MCF 10A (cell line): Measurements from ENCODE around the gene CEP135. TPM values are rescaled to one million over a fixed set of nuclear protein-coding genes. Genes with fewer than 3 reads are reported as not detected.
A peak's percentile ranks its signal among the peaks of the same experiment; 100 is the strongest.

Source experiments
- BruUV-seq: library from RNA; stranded (reverse); fragments of 400-500 nt; replicated peaks from 2 replicates; lab custom pipeline; 2021; lab: Mats Ljungman, UMichigan
- CTCF ChIA-PET: fragments of 300-600 bp; sonication (Branson Sonifier 250); formaldehyde crosslinking; extraction: SDS; loops from one replicate; lab custom pipeline; 2021; ENCODE audit warnings: antibody characterized with exemption, inconsistent platforms; lab: Yijun Ruan, JAX
- POLR2A ChIA-PET: fragments of 300-600, 350-650 bp; sonication (Branson Sonifier 250); formaldehyde crosslinking; extraction: SDS; loops from one replicate; lab custom pipeline; 2020; ENCODE audit warnings: antibody characterized with exemption, inconsistent platforms; lab: Yijun Ruan, JAX
- DNase-seq: peaks from one replicate; pipeline ENCODE4 v3.0.0-alpha.2; 2018; ENCODE audit not compliant: unreplicated experiment
- H3K27ac Mint-ChIP-seq: one replicate; pipeline ENCODE4 v1.8.0; 2022; ENCODE audit warnings: mild to moderate bottlenecking, low read depth, mixed read lengths; ENCODE audit not compliant: unreplicated experiment
- H3K27me3 Mint-ChIP-seq: one replicate; pipeline ENCODE4 v1.8.0; 2022; ENCODE audit warnings: mixed read lengths; ENCODE audit not compliant: insufficient read depth, unreplicated experiment
- H3K36me3 Mint-ChIP-seq: one replicate; pipeline ENCODE4 v1.8.0; 2022; ENCODE audit warnings: mild to moderate bottlenecking, moderate library complexity, mixed read lengths; ENCODE audit not compliant: insufficient read depth, unreplicated experiment
- H3K4me1 Mint-ChIP-seq: one replicate; pipeline ENCODE4 v1.8.0; 2022; ENCODE audit warnings: mixed read lengths; ENCODE audit not compliant: insufficient read depth, unreplicated experiment
- H3K4me3 Mint-ChIP-seq: one replicate; pipeline ENCODE4 v1.8.0; 2022; ENCODE audit warnings: mild to moderate bottlenecking, moderate library complexity, mixed read lengths; ENCODE audit not compliant: unreplicated experiment
- H3K9me3 Mint-ChIP-seq: one replicate; pipeline ENCODE4 v1.8.0; 2022; ENCODE audit warnings: mixed read lengths; ENCODE audit not compliant: unreplicated experiment
- CTCF ChIP-seq: fragments of 200-600 bp; IDR thresholded peaks from one replicate; pipeline ENCODE4 v1.8.0; 2022; ENCODE audit warnings: antibody characterized with exemption, mild to moderate bottlenecking; ENCODE audit not compliant: unreplicated experiment
- intact Hi-C: fragments of 100-400 bp; cut with micrococcal nuclease; formaldehyde crosslinking; loops from 2 replicates; pipeline ENCODE4 v1.14.1; 2022
- total RNA-seq: library from RNA; stranded (reverse); gene quantifications from 2 replicates; pipeline ENCODE4 v1.2.3, GENCODE V29; 2022

CEP135 gene
- total RNA-seq, 1 experiment from 2014 or later: 12.4 TPM

- H3K4me3 Mint-ChIP-seq: no peak overlapping the region
- BruUV-seq: no TSS peak
- CTCF ChIA-PET: interaction anchor here (0.7 kb wide), 1 partner anchor 9 kb away, joined by 4 read pairs; no protein-coding TSS in a partner anchor
- no peak for TF ChIP-seq CTCF
- intact Hi-C loops: no loop called here
- no peaks in the 10 kb centered on the region for H3K4me1 Mint-ChIP-seq
- H3K36me3 Mint-ChIP-seq: no peaks in the 10 kb centered on the region
- DNase-seq: no peak
- H3K27me3 Mint-ChIP-seq: no peaks in the 10 kb centered on the region
- no peaks in the 10 kb centered on the region for H3K9me3 Mint-ChIP-seq
- H3K27ac Mint-ChIP-seq: no peak overlapping the region
- POLR2A ChIA-PET: interaction anchor here (3.5 kb wide), 1 partner anchor 10 kb away, joined by 14 read pairs; the partner anchor contains the start of gene CEP135
These were observed 10.3 kb upstream of the CEP135 start for GRCh38 chr4:55938481-55938880.

DNA sequence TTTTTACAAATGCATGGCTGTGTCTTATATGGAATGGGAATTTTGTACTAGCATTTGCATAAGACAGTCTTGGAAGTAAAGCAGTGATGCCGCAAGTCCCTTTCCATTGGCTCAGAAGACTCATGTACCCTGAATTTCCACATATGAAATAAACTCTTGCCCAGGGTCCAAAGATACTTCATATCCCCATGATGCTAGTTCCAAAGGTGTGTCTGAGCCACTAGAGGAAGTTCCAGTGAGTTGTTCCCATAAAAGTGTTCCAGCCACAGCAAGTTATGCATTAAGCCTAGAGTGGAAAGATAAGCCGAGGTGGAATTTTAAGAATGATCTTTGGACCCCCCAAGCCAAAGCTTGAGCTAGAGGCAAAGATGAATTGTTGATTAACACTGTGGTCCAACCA lies 9.3 kb upstream of the CEP135 start:
- Mint-ChIP-seq H3K27me3 (no peaks in the 10 kb centered on the region), H3K4me1 (no peaks in the 10 kb centered on the region), H3K4me3 (no peak overlapping the region), H3K9me3 (no peaks in the 10 kb centered on the region), H3K27ac (no peak overlapping the region), H3K36me3 (no peaks in the 10 kb centered on the region)
- no TSS peak for BruUV-seq
- DNase-seq: no peak
- TF ChIP-seq CTCF: no peak
- intact Hi-C loops: no loop called here
- POLR2A ChIA-PET: interaction anchor here (3.5 kb wide), 1 partner anchor 9 kb away, joined by 14 read pairs; the partner anchor contains the start of gene CEP135
- CTCF ChIA-PET: interaction anchor here (0.7 to 1.7 kb wide), 2 partner anchors 8 to 9 kb away, joined by 4 read pairs; partner anchors contain the start of gene CEP135

GRCh38 chr4:55941881-55942396 lies 6.8 kb upstream of the CEP135 start:
- Mint-ChIP-seq H3K27ac (no peak overlapping the region), H3K4me3 (no peak overlapping the region), H3K36me3 (no peaks in the 10 kb centered on the region), H3K9me3 (no peaks in the 10 kb centered on the region), H3K4me1 (no peaks in the 10 kb centered on the region), H3K27me3 (no peaks in the 10 kb centered on the region)
- intact Hi-C loops: no loop called here
- CTCF ChIA-PET: interaction anchor here (1.3 kb wide), 1 partner anchor 109 kb away, joined by 5 read pairs; no protein-coding TSS in a partner anchor
- POLR2A ChIA-PET: interaction anchor here (0.6 kb wide), 1 partner anchor 50 kb away, joined by 3 read pairs; no protein-coding TSS in a partner anchor
- BruUV-seq: no TSS peak
- TF ChIP-seq CTCF: no peak
- no peak for DNase-seq

DNA sequence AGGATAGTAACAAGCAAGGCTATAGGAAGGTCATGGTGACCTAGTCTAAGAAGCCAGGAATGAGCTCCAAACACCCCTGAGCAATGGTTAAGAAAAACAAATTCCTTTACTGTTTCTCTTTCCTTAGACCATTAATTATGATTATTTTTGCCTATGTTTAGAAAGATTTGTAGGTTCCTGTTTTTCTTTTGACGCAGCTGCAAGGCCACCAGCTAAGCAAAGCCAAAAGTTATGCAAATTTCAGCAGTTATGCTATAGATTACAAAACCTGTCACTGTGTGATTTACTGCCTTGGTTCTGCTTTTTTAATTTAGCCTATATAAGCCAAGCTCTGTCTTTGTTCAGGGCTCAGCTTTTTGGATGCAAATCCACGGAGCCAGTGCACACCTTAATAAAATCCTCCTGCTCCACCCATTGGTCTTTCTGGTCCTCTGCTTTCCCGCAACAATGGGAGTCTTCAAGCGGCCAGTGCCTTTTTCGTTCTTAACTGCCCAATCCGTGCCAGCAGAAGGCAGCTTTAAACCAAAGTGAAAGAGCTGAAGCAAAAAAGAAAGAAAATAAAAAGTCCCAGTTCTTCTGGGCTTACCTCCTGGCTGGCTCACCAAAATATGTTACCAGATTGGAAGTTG lies 1.4 kb upstream of the CEP135 start:
- Mint-ChIP-seq H3K36me3 (no peaks in the 10 kb centered on the region), H3K27me3 (no peaks in the 10 kb centered on the region), H3K4me1 (peaks cover 23% of the 10 kb centered on the region), H3K27ac (peak overlapping the region; percentile 97), H3K9me3 (no peaks in the 10 kb centered on the region), H3K4me3 (peak overlapping the region; percentile 91)
- POLR2A ChIA-PET: interaction anchor here (0.5 to 2.9 kb wide), 25 partner anchors 10 to 1032 kb away, joined by 3 to 28 read pairs (median 5); partner anchors contain the start of genes AASDH, EXOC1, PAICS and POLR2B
- no peak for TF ChIP-seq CTCF
- TSS peak; percentile 66 for BruUV-seq
- CTCF ChIA-PET: interaction anchor here (0.5 to 2.6 kb wide), 11 partner anchors 8 to 492 kb away, joined by 3 to 14 read pairs (median 4); no protein-coding TSS in a partner anchor
- intact Hi-C loops: loop anchor here (5.0 kb wide), 1 partner anchor 520 kb away; the partner anchor contains the start of gene SRP72
- peak; percentile 21 for DNase-seq
